ENCODE data around the gene LDB2. TPM values are rescaled to one million over a fixed set of nuclear protein-coding genes. Genes with fewer than 3 reads are reported as not detected.
A peak's percentile ranks its signal among the peaks of the same experiment; 100 is the strongest.

Gene LDB2
- total and polyA plus RNA-seq, 2 donors (not counting 3 experiments of a cell fraction or from before 2014, with no cell fraction given) = 127 to 223 TPM

GRCh38 chr4:16785793-16786527 lies 112.5 kb downstream of the LDB2 start:
- H3K9ac ChIP-seq (replicated peaks; ENCODE audit: extremely low read depth, insufficient read depth, low read length) = no peak overlapping the region
- H3K4me1 ChIP-seq (ENCODE audit: control insufficient read depth, extremely low read depth, insufficient read depth, low read length) = peaks cover 31% of the 10 kb centered on the region
- intact Hi-C loops (cut with micrococcal nuclease) (no loop called here), dilution Hi-C loops (cut with MboI; ENCODE audit: extremely low pct_ligation_motif_present, low sequenced_read_pairs) (no loop called here)
- no TSS peak for BruUV-seq (replicated peaks)
- H3K4me2 ChIP-seq (ENCODE audit: insufficient read depth, low read length) = no peak overlapping the region
- FAIRE-seq = peak; percentile 58
- ChIA-PET CTCF (interaction anchor here (0.7 to 1.7 kb wide), 4 partner anchors 8 to 538 kb away, joined by 3 to 6 read pairs (median 4); no protein-coding TSS in a partner anchor), POLR2A (no interaction called here)
- H3K36me3 ChIP-seq (ENCODE audit: control insufficient read depth in 2 of 2, extremely low read depth in 1 of 2, insufficient read depth in 2 of 2, low read length in 2 of 2) = peaks cover 2 to 6% of the 10 kb centered on the region in 2 experiments
- H3K27ac ChIP-seq (ENCODE audit: insufficient read depth, low read depth, low read length) = no peak overlapping the region
- no peak overlapping the region for H3K4me3 ChIP-seq (replicated peaks in 1 of 3; ENCODE audit: insufficient read depth in 1 of 3, low read depth in 1 of 3, low read length in 3 of 3)
- no peak for TF ChIP-seq GATA2 (IDR thresholded peaks at IDR 0.05; ENCODE audit: insufficient read depth, insufficient read length, low read depth, low read length)
- no peak for TF ChIP-seq CTCF (IDR thresholded peaks at IDR 0.05; ENCODE audit: extremely low read depth in 1 of 2, insufficient read depth in 1 of 2, low read depth in 1 of 2, low read length in 2 of 2)
- no peak for TF ChIP-seq MAX (IDR thresholded peaks at IDR 0.05; ENCODE audit: insufficient read depth, insufficient read length)
- TF ChIP-seq EZH2 (IDR thresholded peaks at IDR 0.05; ENCODE audit: borderline replicate concordance, low read depth, low read length, severe bottlenecking) = no peak
- no peak for TF ChIP-seq POLR2A (IDR thresholded peaks at IDR 0.05; ENCODE audit: low read depth, low read length)
- no peak for TF ChIP-seq MYC (IDR thresholded peaks at IDR 0.05; ENCODE audit: low read depth, low read length)
- TF ChIP-seq POLR2AphosphoS5 (IDR thresholded peaks at IDR 0.05; ENCODE audit: insufficient read depth, low read depth, low read length) = no peak
- no peak for TF ChIP-seq FOS (IDR thresholded peaks at IDR 0.05; ENCODE audit: borderline replicate concordance, insufficient read depth, low read length)
- TF ChIP-seq JUN (IDR thresholded peaks at IDR 0.05; ENCODE audit: borderline replicate concordance, insufficient read depth, insufficient read length, low read depth) = no peak
- H3K9me1 ChIP-seq (replicated peaks; ENCODE audit: control insufficient read depth, extremely low read depth, insufficient read depth, low read length) = no peaks in the 10 kb centered on the region
- no peaks in the 10 kb centered on the region for H3K9me3 ChIP-seq (replicated peaks; ENCODE audit: control insufficient read depth, insufficient read depth, low read length)
- peak; percentile 11 for DNase-seq (ENCODE audit: low read depth, low spot score)
- no peak overlapping the region for H2AFZ ChIP-seq (ENCODE audit: low read depth, low read length)
- H3K27me3 ChIP-seq (ENCODE audit: control insufficient read depth in 2 of 2, insufficient read depth in 2 of 2, low read length in 2 of 2) = no peaks in the 10 kb centered on the region
- no peaks in the 10 kb centered on the region for H3K79me2 ChIP-seq (ENCODE audit: control insufficient read depth, insufficient read depth, low read length)
- no peaks in the 10 kb centered on the region for H4K20me1 ChIP-seq (replicated peaks; ENCODE audit: control insufficient read depth, extremely low read depth, insufficient read depth, low read length)
